Right ventricle myocardium inferior (tissue), 1 donor: ENCODE results near the gene IRS4. TPM values are rescaled to one million over a fixed set of nuclear protein-coding genes. Genes with fewer than 3 reads are reported as not detected.

Source experiments
- ATAC-seq: fragments of 200-7000 bp; cut with Tn5 transposase; one replicate; pipeline ENCODE4 v1.9.1; 2020; ENCODE audit warnings: mild to moderate bottlenecking, moderate library complexity
- DNase-seq: peaks from one replicate; pipeline ENCODE4 v3.0.0; 2021; ENCODE audit errors: missing footprints
- intact Hi-C: fragments of 100-400 bp; cut with DNase I; formaldehyde crosslinking; loops from one replicate; pipeline ENCODE4 v1.11.0; 2022
- long read RNA-seq: library from polyadenylated mRNA; unstranded; transcript quantifications from one replicate; pipeline ENCODE4 v2.0.0, GENCODE V29; 2021
- total RNA-seq: library from RNA; stranded (reverse); fragmentation: NEBNext Ultra II Directional; extraction: Animal tissue kit (Norgen Biotek cat#: 25700); gene quantifications from one replicate; pipeline ENCODE4 v1.2.1, GENCODE V29; 2021
- donor health status: DM: no; HTN: yes; CAD: no; lungs with severe emphysema.

IRS4 gene
- not detected for total RNA-seq
- long read RNA-seq = 0 reads

DNA sequence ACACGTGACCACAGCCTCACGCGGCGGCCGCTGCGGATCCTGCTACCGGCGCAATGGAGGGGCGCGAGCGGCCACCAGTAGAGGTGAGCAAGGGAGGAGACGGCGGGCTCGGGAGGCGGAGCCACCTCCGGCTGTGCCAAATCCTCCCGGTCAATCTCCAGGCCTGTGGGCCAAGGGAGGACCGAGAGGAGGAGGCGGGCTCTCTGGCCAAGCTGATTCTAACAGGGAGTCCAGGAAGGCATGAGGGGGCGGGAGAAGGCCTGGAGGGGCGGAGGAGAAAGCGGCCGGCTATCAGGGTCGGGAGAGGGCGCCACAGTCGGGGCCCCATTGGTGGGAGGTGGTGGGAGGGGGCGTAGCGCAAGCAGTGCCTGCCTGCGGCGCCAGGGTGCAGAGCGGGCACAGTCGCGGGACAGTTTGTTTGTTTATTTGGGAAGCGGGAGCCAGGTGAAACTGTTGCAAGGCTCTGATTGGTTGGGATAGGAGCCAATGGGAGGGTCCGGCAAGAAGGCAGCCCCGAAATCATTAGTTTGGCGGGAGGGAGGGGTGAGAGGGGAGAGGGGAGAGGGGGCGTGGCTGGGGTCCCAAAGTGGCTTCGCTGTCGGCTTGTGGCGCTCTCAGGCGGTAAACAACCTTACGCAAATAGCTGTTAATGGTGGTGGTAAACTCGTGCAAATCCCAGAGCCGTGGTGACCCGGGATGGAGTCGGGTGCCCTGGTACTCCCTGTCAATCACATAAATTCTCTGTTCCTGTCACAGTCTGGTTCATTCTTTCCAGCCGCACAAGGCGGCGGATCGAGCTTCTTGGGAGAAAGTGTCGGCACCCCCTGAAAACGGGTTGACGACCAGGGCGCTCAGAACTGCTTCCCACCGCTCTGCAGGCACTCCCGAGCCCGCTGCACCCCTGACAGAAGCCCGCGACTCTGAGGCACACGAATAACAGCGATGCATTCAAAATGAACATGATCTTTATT is at the start of gene IRS4:
IRS4 (minus strand) TSS at position 55 of the 971 bp plus-strand sequence.
- ATAC-seq (no peak), DNase-seq (no peak)
- intact Hi-C loops = no loop called here

DNA sequence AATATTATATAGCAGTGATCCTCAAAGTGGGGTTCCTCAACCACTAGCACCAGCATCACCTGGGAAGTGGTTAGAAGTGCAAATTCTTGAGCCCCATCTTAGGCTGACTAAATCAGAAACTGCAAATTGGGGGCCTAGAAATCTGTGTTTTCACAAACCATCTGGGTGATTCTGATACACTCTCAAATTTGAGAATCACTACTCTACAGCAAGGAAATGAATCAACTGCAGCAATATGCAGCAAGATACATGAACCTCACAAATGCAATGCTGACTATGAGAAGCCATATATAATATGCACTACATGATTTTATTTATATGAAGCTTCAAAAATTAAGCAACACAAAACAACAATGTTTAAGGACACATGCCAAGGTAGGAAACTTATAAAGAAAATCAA is 36.2 kb upstream of the IRS4 start:
- ATAC-seq = no peak
- DNase-seq = no peak
- intact Hi-C loops = no loop called here

- no peak for ATAC-seq
- intact Hi-C loops = no loop called here
- no peak for DNase-seq
Measured at GRCh38 chrX:108763559-108763958, 27.2 kb upstream of the IRS4 start.

GRCh38 chrX:108740299-108740774 is 4.0 kb upstream of the IRS4 start:
- intact Hi-C loops = no loop called here
- DNase-seq = no peak
- no peak for ATAC-seq

- DNase-seq (no peak), ATAC-seq (no peak)
- intact Hi-C loops = no loop called here
Measured at GRCh38 chrX:108737754-108738153, 1.4 kb upstream of the IRS4 start.

DNA sequence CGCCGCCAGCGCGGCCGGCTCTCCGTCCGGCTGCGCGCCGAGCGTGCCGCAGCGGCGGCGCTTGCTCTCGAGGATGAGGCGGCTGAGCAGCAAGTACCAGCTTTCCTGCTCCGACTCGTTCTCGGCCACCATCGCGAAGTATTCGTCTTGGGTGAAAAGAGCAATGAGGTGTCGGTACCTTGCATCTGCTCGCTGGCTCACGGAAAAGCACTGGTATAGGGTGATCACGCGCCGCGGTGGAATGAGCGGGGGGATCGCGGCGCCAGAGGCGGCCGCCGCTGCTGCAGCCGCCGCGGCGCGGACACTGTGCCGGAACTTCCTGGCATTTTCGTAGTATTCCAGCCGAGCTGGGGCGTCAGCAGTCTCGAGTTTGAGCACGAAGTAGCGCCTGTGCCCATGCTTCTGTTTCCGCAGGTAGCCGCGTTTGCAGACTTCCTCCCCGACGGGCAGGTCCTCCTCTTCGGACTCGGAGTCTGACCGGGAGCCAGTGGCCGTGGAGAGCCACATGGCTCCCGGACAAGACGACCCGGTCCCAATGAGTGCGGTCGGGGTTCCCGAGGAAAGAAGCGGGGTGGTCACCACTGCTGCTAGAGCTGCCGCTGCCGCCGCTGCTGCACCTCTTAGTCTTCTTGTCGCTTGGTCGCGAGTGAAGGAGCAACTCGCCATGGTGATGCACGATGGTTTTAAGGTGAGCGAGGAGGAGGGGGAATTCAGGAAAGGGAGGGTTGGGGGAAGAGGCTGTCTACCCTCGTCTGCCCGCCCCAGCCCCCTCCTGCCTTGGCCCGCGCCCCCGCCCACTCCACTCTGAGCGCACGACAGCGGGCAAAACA is 469 bp downstream of the IRS4 start:
- ATAC-seq (no peak), DNase-seq (no peak)
- intact Hi-C loops = no loop called here

GRCh38 chrX:108735091-108735678 is 1.2 kb downstream of the IRS4 start:
- no peak for ATAC-seq
- intact Hi-C loops = no loop called here
- DNase-seq = no peak

DNA sequence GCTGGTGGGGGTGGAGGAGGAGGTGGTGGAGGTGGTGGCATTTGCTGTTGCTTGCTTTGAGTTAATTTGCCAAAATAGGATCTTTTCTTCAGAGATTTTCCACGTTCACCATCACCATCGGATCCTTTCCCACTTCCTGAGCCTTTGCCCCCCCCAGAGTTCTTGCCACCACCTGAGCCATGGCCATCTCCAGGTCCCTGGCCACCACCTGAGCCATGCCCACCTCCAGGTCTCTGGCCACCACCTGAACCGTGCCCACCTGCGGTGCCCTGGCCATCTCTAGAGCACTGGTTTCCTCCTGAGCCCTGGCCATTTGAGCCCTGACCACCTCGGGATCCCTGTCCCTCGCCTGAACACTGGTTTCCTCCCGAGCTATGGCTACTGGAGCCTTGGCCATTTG is 1.9 kb downstream of the IRS4 start:
- no peak for ATAC-seq
- intact Hi-C loops = no loop called here

DNA sequence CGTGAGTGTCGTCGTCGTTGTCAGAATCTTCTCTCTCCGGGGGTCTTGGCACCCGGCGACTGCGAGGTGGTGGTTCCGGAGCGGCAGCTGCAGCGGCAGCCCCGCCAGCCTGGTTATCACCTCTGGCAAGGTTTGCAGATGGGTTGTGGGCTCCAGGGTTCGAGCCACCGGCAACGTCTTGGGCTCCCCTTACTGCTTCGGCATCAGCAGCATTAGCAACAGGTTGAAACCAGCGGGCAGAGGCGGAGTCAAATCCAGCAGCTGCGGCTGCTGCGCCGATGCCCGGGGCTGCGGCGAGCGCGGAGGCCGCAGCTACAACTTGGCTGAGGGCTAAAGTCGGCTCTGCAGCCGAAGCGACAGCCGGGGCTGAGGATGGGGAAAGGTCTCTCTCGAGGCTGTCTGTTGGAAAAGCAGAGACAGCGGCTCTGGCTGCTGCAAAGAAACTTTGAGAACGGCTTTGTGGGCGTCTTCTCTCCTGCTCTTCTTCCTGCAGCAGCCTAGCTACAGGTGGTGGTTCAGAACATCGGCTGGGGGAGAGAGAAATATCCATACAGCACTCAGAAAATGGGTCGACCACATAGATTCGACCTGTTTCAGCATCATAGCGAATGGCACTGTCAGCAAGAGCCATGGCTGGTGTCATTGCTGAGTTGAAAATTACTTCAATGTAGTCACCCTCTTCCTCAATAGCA is 3.6 kb downstream of the IRS4 start:
- ATAC-seq (no peak), DNase-seq (no peak)
- intact Hi-C loops = no loop called here

More for the DNA sequence above, 1.9 kb downstream of the IRS4 start:
- DNase-seq = no peak

DNA sequence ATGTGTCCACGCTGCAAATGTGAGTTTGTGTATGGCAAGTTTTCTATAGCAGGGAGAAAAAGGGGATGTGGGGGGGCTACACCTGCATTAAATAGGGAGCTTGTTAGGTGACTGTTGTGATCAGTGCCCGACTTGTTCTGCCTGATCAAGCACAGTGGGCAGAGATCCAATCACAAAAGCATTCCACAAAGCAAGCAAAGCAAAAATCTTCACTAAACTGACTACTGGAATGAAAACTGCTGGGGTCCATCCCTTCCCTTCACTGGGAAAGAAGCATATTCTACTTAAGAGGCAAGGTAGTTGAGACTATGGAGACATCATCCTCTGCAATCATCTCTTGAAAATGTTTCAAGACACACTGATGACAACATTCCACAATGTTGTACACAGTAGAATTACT is 5.2 kb downstream of the IRS4 start:
- ATAC-seq = no peak

GRCh38 chrX:108726748-108727147 is 9.6 kb downstream of the IRS4 start:
- intact Hi-C loops = no loop called here
- DNase-seq (no peak), ATAC-seq (no peak)

More for the DNA sequence above, 5.2 kb downstream of the IRS4 start:
- intact Hi-C loops = no loop called here
- DNase-seq = no peak

DNA sequence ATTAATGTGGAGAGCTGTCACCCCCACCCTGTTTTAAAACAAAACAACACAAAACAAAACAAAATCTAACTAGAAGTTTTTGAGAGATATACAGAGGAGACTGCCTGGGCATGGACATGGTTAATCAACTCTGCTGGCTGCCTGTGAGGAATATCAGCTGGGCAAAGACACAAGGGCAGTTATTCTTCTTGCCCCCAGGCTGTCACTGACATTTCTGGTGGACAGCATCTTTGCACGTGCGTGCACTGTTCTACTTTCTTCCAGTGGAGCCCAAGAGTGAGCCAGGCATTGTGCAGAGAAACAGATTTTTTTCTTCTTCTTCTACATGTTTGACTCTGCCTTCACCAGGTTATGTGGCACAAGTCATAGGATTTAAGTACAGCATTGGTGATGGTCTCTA is 13.8 kb downstream of the IRS4 start:
- ATAC-seq = no peak
- no peak for DNase-seq

GRCh38 chrX:108712886-108713285 is 23.5 kb downstream of the IRS4 start:
- DNase-seq (no peak), ATAC-seq (no peak)
- intact Hi-C loops = no loop called here

More for the DNA sequence above, 13.8 kb downstream of the IRS4 start:
- intact Hi-C loops = no loop called here

GRCh38 chrX:108704839-108705238 is 31.5 kb downstream of the IRS4 start:
- intact Hi-C loops = loop anchor here (10.0 kb wide), 1 partner anchor 770 kb away; no protein-coding TSS in a partner anchor
- ATAC-seq (no peak), DNase-seq (no peak)

DNA sequence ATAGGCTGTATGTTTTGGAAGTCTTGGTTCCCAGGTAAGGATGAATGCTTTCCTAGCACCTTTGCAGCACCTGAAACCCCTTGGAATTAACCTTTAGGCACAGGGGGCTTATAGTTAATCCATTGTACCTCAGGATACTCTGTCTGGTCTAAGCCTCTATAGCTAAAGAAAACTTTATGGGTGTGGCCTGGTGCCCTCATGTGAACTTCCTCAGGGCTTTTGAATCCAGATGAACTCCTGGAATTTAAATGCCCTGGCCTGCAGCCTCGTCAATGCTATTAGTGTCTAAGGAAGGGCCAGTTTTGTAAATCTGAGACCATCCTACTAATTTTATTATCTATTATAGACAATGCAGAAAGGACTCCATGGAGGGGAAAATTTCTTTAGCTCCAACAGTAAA is 33.8 kb downstream of the IRS4 start:
- intact Hi-C loops = loop anchor here (10.0 kb wide), 1 partner anchor 772 kb away; no protein-coding TSS in a partner anchor
- DNase-seq (no peak), ATAC-seq (no peak)

GRCh38 chrX:108701633-108702032 is 34.7 kb downstream of the IRS4 start:
- ATAC-seq = no peak
- no peak for DNase-seq
- intact Hi-C loops = loop anchor here (10.0 kb wide), 1 partner anchor 773 kb away; no protein-coding TSS in a partner anchor

DNA sequence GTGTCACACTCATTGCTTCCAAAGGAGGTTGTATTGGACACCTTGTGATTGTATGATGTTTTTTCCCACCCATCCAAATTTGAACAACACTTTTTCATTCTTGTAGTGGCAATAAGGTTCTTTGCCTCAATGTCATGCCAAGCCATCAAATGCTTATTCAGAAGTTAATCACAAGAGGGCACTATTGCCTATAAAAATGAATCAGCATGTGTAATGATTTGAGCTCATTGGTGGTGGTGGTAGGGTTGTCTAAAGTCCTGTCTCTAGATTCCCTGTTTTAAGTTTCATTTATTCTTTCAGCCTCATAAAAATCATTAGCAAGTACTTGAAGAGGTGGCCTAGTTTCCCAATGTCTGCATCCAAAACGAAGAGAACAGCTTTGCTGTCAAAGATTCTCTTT is 37.0 kb downstream of the IRS4 start:
- intact Hi-C loops = no loop called here
- DNase-seq (no peak), ATAC-seq (no peak)

DNA sequence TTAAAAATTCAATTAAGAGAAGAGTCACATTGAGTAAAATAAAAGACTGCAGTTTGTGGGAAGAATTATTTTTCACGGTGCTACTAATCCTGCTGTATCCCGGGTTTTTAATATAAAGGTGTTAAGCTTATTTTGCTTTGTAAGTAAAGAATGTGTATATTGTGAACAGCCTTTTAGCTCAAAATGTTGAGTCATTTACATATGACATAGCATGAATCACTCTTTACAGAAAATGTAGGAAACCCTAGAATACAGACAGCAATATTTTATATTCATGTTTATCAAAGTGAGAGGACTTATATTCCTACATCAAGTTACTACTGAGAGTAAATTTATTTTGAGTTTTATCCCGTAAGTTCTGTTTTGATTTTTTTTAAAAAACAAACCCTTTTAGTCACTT is 39.7 kb downstream of the IRS4 start:
- ATAC-seq (no peak), DNase-seq (no peak)
- intact Hi-C loops = no loop called here
